Measurements from ENCODE around the gene CES4A. TPM values are rescaled to one million over a fixed set of nuclear protein-coding genes. Genes with fewer than 3 reads are reported as not detected.
A peak's percentile ranks its signal among the peaks of the same experiment; 100 is the strongest.

Gene CES4A
- total and polyA plus RNA-seq, 4 donors: 1.9 to 22.7 (median 9.9) TPM

- Histone ChIP-seq H3K4me3 (ENCODE audit: low read length in 2 of 2) (peak overlapping the region; percentile 27), H3K27me3 (ENCODE audit: control insufficient read depth in 1 of 2, insufficient read depth in 2 of 2, low read length in 1 of 2) (no peaks in the 10 kb centered on the region), H3K4me1 (ENCODE audit: control insufficient read depth in 1 of 2, insufficient read depth in 2 of 2, low read length in 2 of 2) (no peaks in the 10 kb centered on the region), H3K36me3 (ENCODE audit: control insufficient read depth in 1 of 2, insufficient read depth in 2 of 2, low read length in 1 of 2) (no peaks in the 10 kb centered on the region), H3K27ac (ENCODE audit: low read depth in 1 of 2, low read length in 2 of 2) (peak overlapping the region in 1 of 2 donors; percentile 20), H3K9me3 (ENCODE audit: control insufficient read depth, low read length) (no peaks in the 10 kb centered on the region)
- DNase-seq (peak in 1 of 2 donors; percentile 53), ATAC-seq (ENCODE audit: low FRiP score) (no peak)
- WGBS, 2 donors: 3 to 4% methylated on average over 21 of the region's 21 CpGs
- intact Hi-C loops (cut with DNase I): no loop called here
These were observed 24.9 kb downstream of the CES4A start for GRCh38 chr16:67013233-67013822.

- Histone ChIP-seq H3K36me3 (ENCODE audit: control insufficient read depth in 1 of 2, insufficient read depth in 2 of 2, low read length in 1 of 2) (no peaks in the 10 kb centered on the region), H3K27ac (ENCODE audit: low read depth in 1 of 2, low read length in 2 of 2) (peak overlapping the region in 1 of 2 donors; percentile 23), H3K9me3 (ENCODE audit: control insufficient read depth, low read length) (no peaks in the 10 kb centered on the region), H3K27me3 (ENCODE audit: control insufficient read depth in 1 of 2, insufficient read depth in 2 of 2, low read length in 1 of 2) (no peaks in the 10 kb centered on the region), H3K4me1 (ENCODE audit: control insufficient read depth in 1 of 2, insufficient read depth in 2 of 2, low read length in 2 of 2) (no peaks in the 10 kb centered on the region), H3K4me3 (ENCODE audit: low read length in 2 of 2) (peak overlapping the region; percentile 27)
- ATAC-seq (ENCODE audit: low FRiP score): peak; percentile 89
- WGBS, 2 donors: 1% methylated on average over 51 to 70 of the region's 70 CpGs
- DNase-seq: peak; percentile 86 to 96
- intact Hi-C loops (cut with DNase I): no loop called here
These were observed 25.6 kb downstream of the CES4A start for GRCh38 chr16:67013823-67014633.

- 48 to 50% methylated on average over 6 of the region's 6 CpGs for WGBS, 2 donors
- H3K4me1 ChIP-seq (ENCODE audit: control insufficient read depth in 1 of 2, insufficient read depth in 2 of 2, low read length in 2 of 2): no peaks in the 10 kb centered on the region
- H3K27me3 ChIP-seq (ENCODE audit: control insufficient read depth in 1 of 2, insufficient read depth in 2 of 2, low read length in 1 of 2): no peaks in the 10 kb centered on the region
- intact Hi-C loops (cut with DNase I): loop anchor here in 1 of 2 donors (5.0 kb wide), 2 partner anchors 112 to 143 kb away; partner anchors contain the start of genes FBXL8 and TRADD
- H3K4me3 ChIP-seq (ENCODE audit: low read length in 2 of 2): peak overlapping the region in 1 of 2 donors; percentile 27
- H3K9me3 ChIP-seq (ENCODE audit: control insufficient read depth, low read length): no peaks in the 10 kb centered on the region
- H3K27ac ChIP-seq (ENCODE audit: low read depth in 1 of 2, low read length in 2 of 2): peak overlapping the region in 1 of 2 donors; percentile 23
- DNase-seq (peak in 1 of 2 donors; percentile 40), ATAC-seq (ENCODE audit: low FRiP score) (no peak)
- H3K36me3 ChIP-seq (ENCODE audit: control insufficient read depth in 1 of 2, insufficient read depth in 2 of 2, low read length in 1 of 2): no peaks in the 10 kb centered on the region
These were observed 26.4 kb downstream of the CES4A start for GRCh38 chr16:67014634-67015312.

- ATAC-seq (ENCODE audit: low FRiP score) (no peak), DNase-seq (peak in 1 of 2 donors; percentile 51)
- Histone ChIP-seq H3K4me3 (ENCODE audit: low read length in 2 of 2) (no peak overlapping the region), H3K27me3 (ENCODE audit: control insufficient read depth in 1 of 2, insufficient read depth in 2 of 2, low read length in 1 of 2) (no peaks in the 10 kb centered on the region), H3K4me1 (ENCODE audit: control insufficient read depth in 1 of 2, insufficient read depth in 2 of 2, low read length in 2 of 2) (no peaks in the 10 kb centered on the region), H3K9me3 (ENCODE audit: control insufficient read depth, low read length) (no peaks in the 10 kb centered on the region), H3K27ac (ENCODE audit: low read depth in 1 of 2, low read length in 2 of 2) (no peak overlapping the region), H3K36me3 (ENCODE audit: control insufficient read depth in 1 of 2, insufficient read depth in 2 of 2, low read length in 1 of 2) (no peaks in the 10 kb centered on the region)
- intact Hi-C loops (cut with DNase I): loop anchor here in 1 of 2 donors (5.0 kb wide), 2 partner anchors 113 to 142 kb away; partner anchors contain the start of genes FBXL8 and TRADD
- 93 to 94% methylated on average over 9 of the region's 9 CpGs for WGBS, 2 donors
These were observed 26.9 kb downstream of the CES4A start for GRCh38 chr16:67015313-67015731.

GRCh38 chr16:67016143-67016542 lies 27.8 kb downstream of the CES4A start:
- ATAC-seq (ENCODE audit: low FRiP score) (no peak), DNase-seq (no peak)
- intact Hi-C loops (cut with DNase I): loop anchor here in 1 of 2 donors (5.0 kb wide), 2 partner anchors 114 to 141 kb away; partner anchors contain the start of genes FBXL8 and TRADD
- no peaks in the 10 kb centered on the region for H3K27me3 ChIP-seq (ENCODE audit: control insufficient read depth in 1 of 2, insufficient read depth in 2 of 2, low read length in 1 of 2)
- no peaks in the 10 kb centered on the region for H3K9me3 ChIP-seq (ENCODE audit: control insufficient read depth, low read length)
- no peak overlapping the region for H3K27ac ChIP-seq (ENCODE audit: low read depth in 1 of 2, low read length in 2 of 2)
- no peak overlapping the region for H3K4me3 ChIP-seq (ENCODE audit: low read length in 2 of 2)
- no peaks in the 10 kb centered on the region for H3K4me1 ChIP-seq (ENCODE audit: control insufficient read depth in 1 of 2, insufficient read depth in 2 of 2, low read length in 2 of 2)
- no peaks in the 10 kb centered on the region for H3K36me3 ChIP-seq (ENCODE audit: control insufficient read depth in 1 of 2, insufficient read depth in 2 of 2, low read length in 1 of 2)

GRCh38 chr16:67016681-67017420 lies 28.5 kb downstream of the CES4A start:
- H3K36me3 ChIP-seq (ENCODE audit: control insufficient read depth in 1 of 2, insufficient read depth in 2 of 2, low read length in 1 of 2): no peaks in the 10 kb centered on the region
- H3K9me3 ChIP-seq (ENCODE audit: control insufficient read depth, low read length): no peaks in the 10 kb centered on the region
- no peaks in the 10 kb centered on the region for H3K4me1 ChIP-seq (ENCODE audit: control insufficient read depth in 1 of 2, insufficient read depth in 2 of 2, low read length in 2 of 2)
- no peak overlapping the region for H3K4me3 ChIP-seq (ENCODE audit: low read length in 2 of 2)
- peak in 1 of 2 donors; percentile 61 for DNase-seq
- WGBS, 2 donors: 89 to 94% methylated on average over 5 of the region's 5 CpGs
- intact Hi-C loops (cut with DNase I): loop anchor here in 1 of 2 donors (5.0 kb wide), 2 partner anchors 115 to 140 kb away; partner anchors contain the start of genes FBXL8 and TRADD
- no peak overlapping the region for H3K27ac ChIP-seq (ENCODE audit: low read depth in 1 of 2, low read length in 2 of 2)
- ATAC-seq (ENCODE audit: low FRiP score): no peak
- H3K27me3 ChIP-seq (ENCODE audit: control insufficient read depth in 1 of 2, insufficient read depth in 2 of 2, low read length in 1 of 2): no peaks in the 10 kb centered on the region

- ATAC-seq (ENCODE audit: low FRiP score): no peak
- Histone ChIP-seq H3K27me3 (ENCODE audit: control insufficient read depth in 1 of 2, insufficient read depth in 2 of 2, low read length in 1 of 2) (no peaks in the 10 kb centered on the region), H3K36me3 (ENCODE audit: control insufficient read depth in 1 of 2, insufficient read depth in 2 of 2, low read length in 1 of 2) (no peaks in the 10 kb centered on the region), H3K9me3 (ENCODE audit: control insufficient read depth, low read length) (no peaks in the 10 kb centered on the region), H3K27ac (ENCODE audit: low read depth in 1 of 2, low read length in 2 of 2) (no peak overlapping the region), H3K4me3 (ENCODE audit: low read length in 2 of 2) (no peak overlapping the region), H3K4me1 (ENCODE audit: control insufficient read depth in 1 of 2, insufficient read depth in 2 of 2, low read length in 2 of 2) (no peaks in the 10 kb centered on the region)
- intact Hi-C loops (cut with DNase I): loop anchor here in 1 of 2 donors (5.0 kb wide), 2 partner anchors 115 to 140 kb away; partner anchors contain the start of genes FBXL8 and TRADD
- DNase-seq: peak in 1 of 2 donors; percentile 1
- 94 to 95% methylated on average over 4 of the region's 4 CpGs for WGBS, 2 donors
These were observed 29.0 kb downstream of the CES4A start for GRCh38 chr16:67017421-67017750.
